HUES48 (cell line): Measurements from ENCODE around the gene ST8SIA4.

ENCODE experiments used
- H3K27ac ChIP-seq: one replicate; pipeline ENCODE4 v1.7.0; 2013; ENCODE audit warnings: low read depth, low read length, inconsistent platforms
- H3K27me3 ChIP-seq: 2 replicates; pipeline ENCODE4 v1.6.1; 2013; ENCODE audit warnings: mild to moderate bottlenecking, low read length; ENCODE audit not compliant: control insufficient read depth, insufficient read depth
- H3K36me3 ChIP-seq: 2 replicates; pipeline ENCODE4 v1.6.1; 2013; ENCODE audit warnings: low read length; ENCODE audit not compliant: control insufficient read depth, insufficient read depth
- H3K4me1 ChIP-seq: 2 replicates; pipeline ENCODE4 v1.6.1; 2013; ENCODE audit warnings: mild to moderate bottlenecking, low read length; ENCODE audit not compliant: control insufficient read depth, insufficient read depth
- H3K4me3 ChIP-seq: 2 replicates; pipeline ENCODE4 v1.5.1; 2013; ENCODE audit warnings: mild to moderate bottlenecking, low read depth, low read length
- H3K9ac ChIP-seq: 2 replicates; pipeline ENCODE4 v1.6.1; 2013; ENCODE audit warnings: mild to moderate bottlenecking, low read depth, low read length, moderate library complexity
- H3K9me3 ChIP-seq: 2 replicates; pipeline ENCODE4 v1.6.1; 2013; ENCODE audit warnings: low read length; ENCODE audit not compliant: control insufficient read depth, insufficient read depth

Gene ST8SIA4

DNA sequence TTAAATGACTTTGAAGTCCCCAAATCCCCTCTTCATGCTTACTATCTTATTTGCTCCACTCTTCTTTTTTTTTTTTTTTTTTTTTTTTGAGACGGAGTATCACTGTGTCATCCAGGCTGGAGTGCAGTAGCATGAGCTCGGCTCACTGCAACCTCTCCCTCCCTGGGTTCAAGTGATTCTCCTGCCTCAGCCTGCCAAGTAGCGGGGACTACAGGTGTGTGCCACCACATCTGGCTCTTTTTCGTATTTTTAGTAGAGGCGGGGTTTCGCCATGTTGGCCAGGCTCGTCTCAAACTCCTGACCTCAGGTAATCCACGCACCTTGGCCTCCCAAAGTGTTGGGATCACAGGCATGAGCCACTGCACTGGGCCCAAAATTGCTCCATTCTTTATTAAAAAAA is 51.0 kb downstream of the ST8SIA4 start:
- Histone ChIP-seq H3K9me3 (no peaks in the 10 kb centered on the region), H3K27me3 (no peaks in the 10 kb centered on the region), H3K4me3 (no peak overlapping the region), H3K4me1 (no peaks in the 10 kb centered on the region), H3K27ac (no peak overlapping the region), H3K9ac (no peak overlapping the region), H3K36me3 (no peaks in the 10 kb centered on the region)

DNA sequence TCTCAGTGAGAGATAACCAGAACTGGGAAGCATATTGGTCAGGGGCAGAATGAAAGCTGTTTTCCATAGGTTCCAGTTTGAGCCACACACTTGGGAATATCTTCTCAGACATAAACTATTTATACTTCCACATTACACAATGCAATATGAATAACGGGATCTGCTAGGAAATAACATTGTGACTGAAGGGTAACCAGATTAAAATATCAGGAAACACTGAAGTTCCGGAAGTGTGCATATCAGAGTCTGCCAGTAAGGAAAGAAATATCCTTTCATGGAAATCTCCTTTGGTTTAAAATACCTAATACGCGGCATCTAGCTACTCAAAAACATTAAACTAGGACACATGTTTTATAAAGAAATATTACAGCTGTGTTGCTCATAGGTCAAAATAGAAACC is 56.3 kb downstream of the ST8SIA4 start:
- Histone ChIP-seq H3K27ac (no peak overlapping the region), H3K4me1 (peaks cover 1% of the 10 kb centered on the region), H3K4me3 (no peak overlapping the region), H3K9me3 (no peaks in the 10 kb centered on the region), H3K36me3 (no peaks in the 10 kb centered on the region), H3K9ac (no peak overlapping the region), H3K27me3 (no peaks in the 10 kb centered on the region)

DNA sequence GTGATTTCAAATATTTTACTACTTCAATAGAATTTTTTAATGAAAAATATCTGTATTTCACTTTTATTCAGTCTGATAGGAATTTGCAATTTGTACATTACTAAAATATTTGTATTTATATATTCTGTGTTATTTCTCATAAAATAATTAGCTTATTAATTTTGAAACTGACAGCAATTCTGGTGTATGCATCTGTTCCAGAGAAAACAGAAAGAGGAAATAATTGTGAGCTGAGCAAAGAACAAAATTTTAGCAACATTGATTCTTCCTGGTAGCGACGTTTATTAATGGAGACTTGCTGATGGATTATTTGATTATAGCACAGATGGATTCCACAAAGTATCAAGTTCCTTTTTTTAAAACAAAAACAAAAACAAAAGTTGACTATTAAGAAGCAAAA is 61.0 kb downstream of the ST8SIA4 start:
- H3K4me3 ChIP-seq, result no peak overlapping the region
- no peak overlapping the region for H3K27ac ChIP-seq
- H3K27me3 ChIP-seq, result no peaks in the 10 kb centered on the region
- H3K36me3 ChIP-seq, result no peaks in the 10 kb centered on the region
- peaks cover 20% of the 10 kb centered on the region for H3K4me1 ChIP-seq
- H3K9ac ChIP-seq, result no peak overlapping the region
- H3K9me3 ChIP-seq, result no peaks in the 10 kb centered on the region

DNA sequence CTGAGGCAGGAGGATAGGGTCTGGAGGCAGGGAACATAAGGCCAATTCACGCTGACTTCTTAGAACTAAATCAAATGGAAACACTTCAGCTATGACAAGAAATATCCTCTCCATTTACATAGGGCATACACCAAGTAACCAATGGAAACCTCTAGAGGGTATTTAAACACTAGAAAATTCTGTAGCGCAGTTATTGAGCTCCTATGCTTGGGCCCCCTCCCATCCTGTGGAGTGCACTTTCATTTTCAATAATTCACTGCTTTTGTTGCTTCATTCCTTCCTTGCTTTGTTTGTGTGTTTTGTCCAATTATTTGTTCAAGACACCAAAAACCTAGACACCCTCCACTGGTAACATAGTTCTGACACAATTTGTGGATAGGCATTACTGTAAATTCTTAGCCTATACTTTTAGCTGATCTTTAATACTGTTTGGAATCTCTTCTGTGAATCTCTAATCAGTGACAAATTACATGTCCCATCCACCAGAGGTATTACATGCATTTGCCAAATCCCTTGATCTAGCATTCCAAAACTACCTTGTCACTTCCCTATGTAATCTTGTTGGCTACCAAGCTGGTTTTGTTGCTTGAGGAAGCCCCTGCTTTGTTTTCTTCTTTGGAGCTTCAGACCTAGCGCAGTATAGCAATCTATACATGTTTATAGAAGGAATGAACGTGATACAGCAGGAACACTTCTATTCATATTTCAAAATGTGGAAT is 61.6 kb downstream of the ST8SIA4 start:
- H3K4me1 ChIP-seq, result peaks cover 20% of the 10 kb centered on the region
- peak overlapping the region; percentile 61 for H3K27ac ChIP-seq
- no peak overlapping the region for H3K9ac ChIP-seq
- H3K4me3 ChIP-seq, result no peak overlapping the region
- H3K27me3 ChIP-seq, result no peaks in the 10 kb centered on the region
- H3K9me3 ChIP-seq, result no peaks in the 10 kb centered on the region
- H3K36me3 ChIP-seq, result no peaks in the 10 kb centered on the region

DNA sequence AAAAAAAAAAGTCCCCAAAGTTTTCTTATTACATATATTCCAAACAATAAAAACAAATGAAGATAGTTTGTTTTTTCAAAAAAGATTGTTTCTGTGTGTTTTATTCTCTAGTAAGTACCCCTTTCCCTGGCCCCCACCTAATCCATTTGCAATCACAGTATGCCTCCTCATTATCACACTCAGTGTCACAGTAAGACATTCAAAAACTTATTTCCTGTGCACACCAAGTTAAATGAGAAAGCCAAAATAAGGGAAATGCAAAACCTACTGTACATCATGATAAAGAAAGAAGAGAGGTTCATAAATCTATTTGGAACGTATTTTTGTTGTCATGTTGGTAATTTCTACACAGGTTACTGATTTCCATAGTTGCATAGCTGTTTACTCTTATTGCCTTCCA is 62.3 kb downstream of the ST8SIA4 start:
- H3K9me3 ChIP-seq, result no peaks in the 10 kb centered on the region
- no peaks in the 10 kb centered on the region for H3K36me3 ChIP-seq
- H3K27me3 ChIP-seq, result no peaks in the 10 kb centered on the region
- no peak overlapping the region for H3K4me3 ChIP-seq
- peak overlapping the region; percentile 36 for H3K27ac ChIP-seq
- H3K9ac ChIP-seq, result no peak overlapping the region
- peaks cover 20% of the 10 kb centered on the region for H3K4me1 ChIP-seq

DNA sequence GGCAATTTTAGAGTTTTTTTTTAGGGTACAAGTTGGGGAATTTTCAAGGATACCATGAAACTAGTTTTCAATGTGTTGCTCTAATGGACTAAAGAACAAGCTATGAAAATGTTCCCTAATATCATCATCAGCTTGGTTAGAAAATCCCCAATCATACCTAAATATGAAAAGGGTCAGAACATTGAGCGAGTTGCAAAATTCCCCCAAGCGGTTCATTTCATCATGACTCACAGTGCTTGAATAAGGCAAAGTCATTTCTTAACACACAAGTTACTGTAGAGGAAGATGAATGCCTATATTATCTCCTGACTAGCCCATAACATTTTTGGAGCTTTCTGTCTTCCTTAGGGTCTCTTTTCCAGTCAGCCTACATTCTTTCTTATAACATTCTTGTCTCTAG is 62.7 kb downstream of the ST8SIA4 start:
- no peaks in the 10 kb centered on the region for H3K36me3 ChIP-seq
- no peak overlapping the region for H3K9ac ChIP-seq
- no peaks in the 10 kb centered on the region for H3K27me3 ChIP-seq
- no peaks in the 10 kb centered on the region for H3K9me3 ChIP-seq
- H3K4me3 ChIP-seq, result no peak overlapping the region
- peak overlapping the region; percentile 36 for H3K27ac ChIP-seq
- H3K4me1 ChIP-seq, result peaks cover 20% of the 10 kb centered on the region

DNA sequence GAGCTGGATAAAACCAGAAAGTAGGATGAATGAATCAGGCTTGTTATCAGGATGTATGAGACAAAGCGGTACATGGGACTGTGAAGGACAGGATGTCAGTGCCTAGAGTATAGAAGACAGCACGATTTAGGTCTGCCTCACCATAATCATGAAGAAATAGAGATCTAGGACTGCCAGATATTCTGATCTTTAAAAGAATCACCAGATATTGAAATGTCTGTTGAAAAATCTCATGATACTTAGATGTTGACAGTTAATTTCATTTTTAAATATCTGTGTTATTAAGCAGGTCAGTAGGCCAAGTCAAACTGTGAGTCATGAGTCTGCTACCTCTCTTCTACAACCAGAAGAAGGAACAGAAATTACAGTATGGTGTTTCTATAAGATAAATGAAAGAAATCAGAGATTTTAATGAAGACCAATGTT is 65.0 kb downstream of the ST8SIA4 start:
- H3K4me1 ChIP-seq, result peaks cover 20% of the 10 kb centered on the region
- H3K9me3 ChIP-seq, result no peaks in the 10 kb centered on the region
- H3K9ac ChIP-seq, result no peak overlapping the region
- no peaks in the 10 kb centered on the region for H3K36me3 ChIP-seq
- H3K27ac ChIP-seq, result no peak overlapping the region
- no peak overlapping the region for H3K4me3 ChIP-seq
- H3K27me3 ChIP-seq, result no peaks in the 10 kb centered on the region

DNA sequence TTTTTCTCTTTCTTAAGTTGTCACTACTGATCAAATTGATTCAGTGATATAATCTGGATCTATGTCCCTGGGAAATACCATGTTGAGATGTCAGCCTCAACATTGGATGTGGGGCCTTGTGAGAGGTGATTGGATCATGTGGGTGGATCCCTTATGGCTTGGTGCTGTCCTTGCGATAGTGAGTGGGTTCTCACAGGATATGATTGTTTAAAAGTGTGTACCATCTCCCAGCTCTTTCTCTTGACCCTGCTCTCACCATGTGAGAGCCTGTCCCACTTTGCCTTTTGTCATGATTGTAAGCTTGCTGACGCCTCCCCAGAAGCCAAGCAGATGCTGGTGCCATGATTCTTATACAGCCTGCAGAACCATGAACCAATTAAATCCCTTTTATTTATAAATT is 68.6 kb downstream of the ST8SIA4 start:
- Histone ChIP-seq H3K4me1 (no peaks in the 10 kb centered on the region), H3K9ac (no peak overlapping the region), H3K36me3 (no peaks in the 10 kb centered on the region), H3K27me3 (no peaks in the 10 kb centered on the region), H3K9me3 (no peaks in the 10 kb centered on the region), H3K4me3 (no peak overlapping the region), H3K27ac (no peak overlapping the region)

DNA sequence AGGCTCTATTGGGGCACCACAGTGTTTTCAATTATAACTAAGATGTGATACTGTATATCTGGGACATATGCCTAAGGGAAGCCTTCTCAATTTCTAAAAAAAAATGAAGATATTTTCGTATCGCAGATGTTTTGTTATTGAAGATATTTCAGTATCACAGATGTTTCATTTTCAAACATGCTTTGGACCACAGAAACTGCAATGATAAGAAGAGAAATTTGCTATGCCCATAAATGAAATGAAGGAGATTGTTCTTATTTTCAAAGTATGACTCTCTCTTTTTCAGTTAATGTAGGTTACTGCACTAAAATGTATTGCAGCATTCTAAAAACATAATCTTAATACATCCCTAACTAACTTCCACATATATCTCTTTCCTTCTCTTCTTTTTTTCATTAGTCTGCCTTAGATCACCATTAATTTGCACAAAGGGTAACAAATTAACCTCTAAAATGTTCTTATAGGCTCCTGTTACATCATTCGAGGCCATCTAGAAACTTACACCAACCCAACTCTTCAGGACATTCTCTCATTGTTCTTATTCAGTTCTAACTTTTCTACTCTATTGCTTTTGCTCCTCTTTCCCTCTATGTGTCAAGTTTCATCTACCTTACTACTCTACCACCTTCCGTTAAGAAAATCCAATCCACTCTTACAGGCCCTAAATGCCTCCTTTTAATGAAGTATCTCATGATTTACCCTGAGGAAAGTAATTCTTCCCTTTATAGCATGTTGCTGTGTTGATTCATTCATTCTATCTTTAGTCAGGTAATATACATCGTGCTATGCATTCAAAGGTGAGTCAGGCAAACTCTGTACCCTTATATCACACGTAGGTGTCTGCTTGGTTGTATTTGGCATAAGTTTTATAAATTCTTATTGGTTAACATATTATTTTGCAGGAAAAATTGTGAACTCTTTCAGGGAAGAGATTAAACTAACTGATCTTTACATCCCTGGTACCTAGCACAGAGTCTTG is 70.5 kb downstream of the ST8SIA4 start:
- Histone ChIP-seq H3K36me3 (no peaks in the 10 kb centered on the region), H3K9me3 (no peaks in the 10 kb centered on the region), H3K4me1 (0 out of 2 replicates have a peak, but pooled peaks cover 8% of the 10 kb centered on the region), H3K4me3 (no peak overlapping the region), H3K27me3 (no peaks in the 10 kb centered on the region), H3K9ac (no peak overlapping the region), H3K27ac (no peak overlapping the region)

DNA sequence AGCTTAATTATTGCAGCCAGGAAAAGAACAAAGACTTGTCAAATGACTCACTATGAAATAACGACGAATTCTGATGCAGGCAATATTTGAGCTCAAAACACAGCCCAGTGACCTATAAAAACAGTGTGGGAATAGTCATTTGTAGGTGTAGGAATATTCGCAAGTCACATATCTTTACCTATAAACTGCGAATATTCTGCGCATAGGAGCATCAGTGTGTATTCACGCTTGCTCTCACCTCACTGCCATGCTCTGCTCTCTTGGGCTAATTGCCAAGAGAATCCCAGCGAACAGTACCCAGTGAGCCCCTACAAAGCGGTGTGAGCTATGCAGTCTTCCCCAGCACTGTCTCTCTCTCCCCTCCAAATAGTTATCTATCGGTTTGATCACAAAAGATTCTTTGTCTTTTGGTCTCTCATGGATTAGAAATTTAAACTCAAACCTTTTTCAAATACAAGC is 74.2 kb downstream of the ST8SIA4 start:
- Histone ChIP-seq H3K4me1 (peaks cover 12% of the 10 kb centered on the region), H3K27ac (no peak overlapping the region), H3K9me3 (no peaks in the 10 kb centered on the region), H3K9ac (no peak overlapping the region), H3K36me3 (no peaks in the 10 kb centered on the region), H3K27me3 (no peaks in the 10 kb centered on the region), H3K4me3 (no peak overlapping the region)
